ENCODE measurements around the gene KIAA0753.

DNA sequence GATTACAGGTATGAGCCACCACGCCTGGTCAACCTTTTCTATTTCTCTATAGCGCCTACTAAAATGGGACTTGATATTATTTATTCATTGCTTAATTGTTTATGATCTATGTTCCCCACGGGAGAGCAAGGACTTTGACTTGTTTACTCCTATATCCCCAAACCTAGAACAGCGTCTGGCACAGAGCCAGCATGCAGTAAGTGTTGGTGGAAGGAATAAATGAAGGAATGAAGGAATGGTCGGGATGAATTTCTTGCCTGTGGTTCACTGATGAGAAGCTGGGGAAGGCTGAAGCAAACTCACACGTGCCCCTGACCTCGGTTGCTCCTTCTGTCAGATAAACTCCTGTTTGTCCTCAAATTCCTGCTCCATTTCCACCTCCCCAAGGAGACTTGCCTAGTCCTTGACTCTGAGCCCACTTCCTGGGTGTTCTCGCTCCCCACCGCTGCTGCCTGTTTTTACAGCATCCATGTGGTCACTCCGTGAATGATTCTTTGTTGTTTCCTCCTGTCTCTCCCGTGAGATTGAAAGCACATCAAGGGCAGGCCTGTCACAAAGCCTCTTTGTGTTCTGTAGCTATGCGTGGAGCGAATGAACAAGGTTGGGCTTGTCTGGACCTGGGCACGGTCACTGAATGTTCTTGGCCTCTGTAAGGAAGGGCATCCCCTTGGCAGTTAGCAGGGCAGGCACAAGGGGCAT, 28.4 kb upstream of the KIAA0753 start:
- TF ChIP-seq, protein P1, sequence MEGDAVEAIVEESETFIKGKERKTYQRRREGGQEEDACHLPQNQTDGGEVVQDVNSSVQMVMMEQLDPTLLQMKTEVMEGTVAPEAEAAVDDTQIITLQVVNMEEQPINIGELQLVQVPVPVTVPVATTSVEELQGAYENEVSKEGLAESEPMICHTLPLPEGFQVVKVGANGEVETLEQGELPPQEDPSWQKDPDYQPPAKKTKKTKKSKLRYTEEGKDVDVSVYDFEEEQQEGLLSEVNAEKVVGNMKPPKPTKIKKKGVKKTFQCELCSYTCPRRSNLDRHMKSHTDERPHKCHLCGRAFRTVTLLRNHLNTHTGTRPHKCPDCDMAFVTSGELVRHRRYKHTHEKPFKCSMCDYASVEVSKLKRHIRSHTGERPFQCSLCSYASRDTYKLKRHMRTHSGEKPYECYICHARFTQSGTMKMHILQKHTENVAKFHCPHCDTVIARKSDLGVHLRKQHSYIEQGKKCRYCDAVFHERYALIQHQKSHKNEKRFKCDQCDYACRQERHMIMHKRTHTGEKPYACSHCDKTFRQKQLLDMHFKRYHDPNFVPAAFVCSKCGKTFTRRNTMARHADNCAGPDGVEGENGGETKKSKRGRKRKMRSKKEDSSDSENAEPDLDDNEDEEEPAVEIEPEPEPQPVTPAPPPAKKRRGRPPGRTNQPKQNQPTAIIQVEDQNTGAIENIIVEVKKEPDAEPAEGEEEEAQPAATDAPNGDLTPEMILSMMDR (conservative IDR thresholded peaks at IDR 0.05; ENCODE audit: low read depth, low read length): no peak
- TF ChIP-seq, protein P2, sequence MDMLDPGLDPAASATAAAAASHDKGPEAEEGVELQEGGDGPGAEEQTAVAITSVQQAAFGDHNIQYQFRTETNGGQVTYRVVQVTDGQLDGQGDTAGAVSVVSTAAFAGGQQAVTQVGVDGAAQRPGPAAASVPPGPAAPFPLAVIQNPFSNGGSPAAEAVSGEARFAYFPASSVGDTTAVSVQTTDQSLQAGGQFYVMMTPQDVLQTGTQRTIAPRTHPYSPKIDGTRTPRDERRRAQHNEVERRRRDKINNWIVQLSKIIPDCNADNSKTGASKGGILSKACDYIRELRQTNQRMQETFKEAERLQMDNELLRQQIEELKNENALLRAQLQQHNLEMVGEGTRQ (IDR thresholded peaks at IDR 0.05; ENCODE audit: low read depth, low read length): no peak
- TF ChIP-seq POLR2A (IDR thresholded peaks at IDR 0.05; ENCODE audit: low read depth, low read length): no peak
- no peak for TF ChIP-seq FOS (IDR thresholded peaks at IDR 0.05; ENCODE audit: low read depth, low read length)
- TF ChIP-seq NFE2L2 (IDR thresholded peaks at IDR 0.05; ENCODE audit: low read depth, low read length): no peak
- TF ChIP-seq MXI1 (IDR thresholded peaks at IDR 0.05; ENCODE audit: borderline replicate concordance, low read depth, low read length): no peak
- TF ChIP-seq BHLHE40 (IDR thresholded peaks at IDR 0.05; ENCODE audit: low read depth, low read length): no peak
- TF ChIP-seq SMC3 (IDR thresholded peaks at IDR 0.05; ENCODE audit: low read depth, low read length): no peak
